Fibroblast of pulmonary artery (primary cell): ENCODE measurements around the gene NUAK1.

Source experiments
- DNase-seq: peaks from one replicate; pipeline ENCODE4 v3.0.0-alpha.2; 2010; ENCODE audit warnings: low read depth
- H3K4me3 ChIP-seq: replicated peaks from 2 replicates; pipeline ENCODE4 v1.5.1; 2011; ENCODE audit warnings: low read depth, mild to moderate bottlenecking, control low read depth, low read length, moderate library complexity
- CTCF ChIP-seq: IDR thresholded peaks from 2 replicates; pipeline ENCODE4 v1.5.1; 2011; ENCODE audit warnings: mild to moderate bottlenecking, control low read depth, low read length, inconsistent platforms; ENCODE audit errors: missing control alignments

Gene NUAK1

GRCh38 chr12:106141452-106141851 is 2.7 kb upstream of the NUAK1 start:
- no peak overlapping the region for H3K4me3 ChIP-seq
- DNase-seq = no peak
- no peak for TF ChIP-seq CTCF

GRCh38 chr12:106141003-106141402 is 2.2 kb upstream of the NUAK1 start:
- DNase-seq = no peak
- TF ChIP-seq CTCF = no peak
- H3K4me3 ChIP-seq = peak overlapping the region; percentile 80

- no peak for TF ChIP-seq CTCF
- peak overlapping the region; percentile 80 for H3K4me3 ChIP-seq
- DNase-seq = no peak
These were observed 1.7 kb upstream of the NUAK1 start for GRCh38 chr12:106140223-106140986.

- peak; percentile 72 for DNase-seq
- peak overlapping the region; percentile 80 for H3K4me3 ChIP-seq
- TF ChIP-seq CTCF = no peak
These were observed 843 bp upstream of the NUAK1 start for GRCh38 chr12:106139422-106140171.

GRCh38 chr12:106138357-106138632 is 459 bp downstream of the NUAK1 start:
- no peak for DNase-seq
- TF ChIP-seq CTCF = no peak
- H3K4me3 ChIP-seq = peak overlapping the region; percentile 80

- DNase-seq = no peak
- peak overlapping the region; percentile 80 for H3K4me3 ChIP-seq
- no peak for TF ChIP-seq CTCF
These were observed 1.0 kb downstream of the NUAK1 start for GRCh38 chr12:106137530-106138356.
